NCI-H1436 (cell line): ENCODE measurements around the gene AGPAT4.
"Not testable (repeated sequence)": the region's sequence is repeated elsewhere in the genome, so short reads cannot be mapped to it uniquely, and the experiment has no call there.

ENCODE experiments used
- DNase-seq: peaks from one replicate; lab custom pipeline; 2025; lab: John Stamatoyannopoulos, UW

Gene AGPAT4

GRCh38 chr6:161200610-161201370, 73.1 kb downstream of the AGPAT4 start:
- no peak for DNase-seq

GRCh38 chr6:161199850-161200249, 74.0 kb downstream of the AGPAT4 start:
- DNase-seq = no peak

GRCh38 chr6:161198783-161199460, 74.9 kb downstream of the AGPAT4 start:
- DNase-seq = no peak

- DNase-seq = no peak
These were observed 75.7 kb downstream of the AGPAT4 start for GRCh38 chr6:161198176-161198575.

GRCh38 chr6:161195386-161195785, 78.5 kb downstream of the AGPAT4 start:
- DNase-seq = no peak

GRCh38 chr6:161194374-161194773, 79.5 kb downstream of the AGPAT4 start:
- no peak for DNase-seq

- no peak for DNase-seq
These were observed 81.0 kb downstream of the AGPAT4 start for GRCh38 chr6:161192636-161193411.

- no peak for DNase-seq
These were observed 82.2 kb downstream of the AGPAT4 start for GRCh38 chr6:161191671-161192070.

GRCh38 chr6:161191007-161191406, 82.9 kb downstream of the AGPAT4 start:
- DNase-seq = no peak

- no peak for DNase-seq
These were observed 84.0 kb downstream of the AGPAT4 start for GRCh38 chr6:161189891-161190290.

- DNase-seq = no peak
These were observed 85.1 kb downstream of the AGPAT4 start for GRCh38 chr6:161188547-161189465.

GRCh38 chr6:161186173-161186769, 87.6 kb downstream of the AGPAT4 start:
- DNase-seq = no peak

- no peak for DNase-seq
These were observed 92.7 kb downstream of the AGPAT4 start for GRCh38 chr6:161181121-161181520.

- DNase-seq = not testable (repeated sequence)
These were observed 95.7 kb downstream of the AGPAT4 start for GRCh38 chr6:161178155-161178554.

GRCh38 chr6:161176428-161176827, 97.4 kb downstream of the AGPAT4 start:
- not testable (repeated sequence) for DNase-seq

- not testable (repeated sequence) for DNase-seq
These were observed 101.1 kb downstream of the AGPAT4 start for GRCh38 chr6:161172769-161173168.

- DNase-seq = no peak
These were observed 102.7 kb downstream of the AGPAT4 start for GRCh38 chr6:161171207-161171606.

- DNase-seq = no peak
These were observed 104.2 kb downstream of the AGPAT4 start for GRCh38 chr6:161169696-161170095.

- DNase-seq = no peak
These were observed 104.8 kb downstream of the AGPAT4 start for GRCh38 chr6:161169035-161169434.

GRCh38 chr6:161168281-161168891, 105.5 kb downstream of the AGPAT4 start:
- peak; percentile 53 for DNase-seq

GRCh38 chr6:161166677-161167076, 107.2 kb downstream of the AGPAT4 start:
- no peak for DNase-seq
